Measurements from ENCODE around the gene CLEC10A.

DNA sequence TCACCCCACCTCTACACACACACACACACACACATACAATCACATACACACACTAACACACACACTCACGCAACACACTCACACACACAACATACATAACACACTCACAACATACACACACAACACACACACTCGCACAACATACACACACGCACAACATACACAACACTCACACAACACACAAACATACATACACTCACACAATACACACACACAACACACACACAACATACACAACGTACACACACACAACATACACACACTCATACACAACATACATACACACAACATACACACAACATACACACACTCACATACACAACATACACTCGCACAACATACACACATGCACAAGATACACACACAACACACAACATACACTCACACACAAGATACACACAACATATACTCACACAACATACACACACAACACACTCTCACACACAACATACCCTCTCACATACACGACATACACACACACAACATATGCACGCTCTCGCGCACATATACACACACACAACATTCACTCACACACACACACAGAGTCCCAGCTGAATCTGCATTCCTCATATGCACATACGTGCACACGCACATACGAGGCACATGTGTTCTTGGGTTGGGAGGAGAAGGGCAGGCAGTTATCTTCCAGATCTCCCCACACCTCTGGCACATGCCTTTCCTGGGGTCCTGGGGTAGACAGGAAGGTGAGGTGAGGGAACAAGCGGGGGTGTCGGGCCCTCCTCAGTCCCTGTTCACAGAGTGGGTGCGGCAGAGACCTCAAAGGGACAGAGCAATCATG, 33.4 kb upstream of the CLEC10A start:
- TF ChIP-seq POLR2A (IDR thresholded peaks at IDR 0.05) = no peak
- TF ChIP-seq, protein P1, sequence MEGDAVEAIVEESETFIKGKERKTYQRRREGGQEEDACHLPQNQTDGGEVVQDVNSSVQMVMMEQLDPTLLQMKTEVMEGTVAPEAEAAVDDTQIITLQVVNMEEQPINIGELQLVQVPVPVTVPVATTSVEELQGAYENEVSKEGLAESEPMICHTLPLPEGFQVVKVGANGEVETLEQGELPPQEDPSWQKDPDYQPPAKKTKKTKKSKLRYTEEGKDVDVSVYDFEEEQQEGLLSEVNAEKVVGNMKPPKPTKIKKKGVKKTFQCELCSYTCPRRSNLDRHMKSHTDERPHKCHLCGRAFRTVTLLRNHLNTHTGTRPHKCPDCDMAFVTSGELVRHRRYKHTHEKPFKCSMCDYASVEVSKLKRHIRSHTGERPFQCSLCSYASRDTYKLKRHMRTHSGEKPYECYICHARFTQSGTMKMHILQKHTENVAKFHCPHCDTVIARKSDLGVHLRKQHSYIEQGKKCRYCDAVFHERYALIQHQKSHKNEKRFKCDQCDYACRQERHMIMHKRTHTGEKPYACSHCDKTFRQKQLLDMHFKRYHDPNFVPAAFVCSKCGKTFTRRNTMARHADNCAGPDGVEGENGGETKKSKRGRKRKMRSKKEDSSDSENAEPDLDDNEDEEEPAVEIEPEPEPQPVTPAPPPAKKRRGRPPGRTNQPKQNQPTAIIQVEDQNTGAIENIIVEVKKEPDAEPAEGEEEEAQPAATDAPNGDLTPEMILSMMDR (IDR thresholded peaks at IDR 0.05) = no peak
